Fibroblast of mammary gland (primary cell): ENCODE measurements around the gene MYH3.

Experiments
- DNase-seq: peaks from one replicate; pipeline ENCODE4 v3.0.0-alpha.2; 2010; ENCODE audit warnings: low read depth
- H3K4me3 ChIP-seq: 2 replicates; pipeline ENCODE4 v1.5.1; 2011; ENCODE audit warnings: low read depth, mild to moderate bottlenecking, low read length, moderate library complexity; ENCODE audit not compliant: control insufficient read depth
- TF ChIP-seq, protein P1 (sequence below): conservative IDR thresholded peaks from 2 replicates; pipeline ENCODE4 v1.5.1; 2011; ENCODE audit warnings: low read depth, low read length, inconsistent platforms; ENCODE audit not compliant: control insufficient read depth, insufficient read depth

Gene MYH3

DNA sequence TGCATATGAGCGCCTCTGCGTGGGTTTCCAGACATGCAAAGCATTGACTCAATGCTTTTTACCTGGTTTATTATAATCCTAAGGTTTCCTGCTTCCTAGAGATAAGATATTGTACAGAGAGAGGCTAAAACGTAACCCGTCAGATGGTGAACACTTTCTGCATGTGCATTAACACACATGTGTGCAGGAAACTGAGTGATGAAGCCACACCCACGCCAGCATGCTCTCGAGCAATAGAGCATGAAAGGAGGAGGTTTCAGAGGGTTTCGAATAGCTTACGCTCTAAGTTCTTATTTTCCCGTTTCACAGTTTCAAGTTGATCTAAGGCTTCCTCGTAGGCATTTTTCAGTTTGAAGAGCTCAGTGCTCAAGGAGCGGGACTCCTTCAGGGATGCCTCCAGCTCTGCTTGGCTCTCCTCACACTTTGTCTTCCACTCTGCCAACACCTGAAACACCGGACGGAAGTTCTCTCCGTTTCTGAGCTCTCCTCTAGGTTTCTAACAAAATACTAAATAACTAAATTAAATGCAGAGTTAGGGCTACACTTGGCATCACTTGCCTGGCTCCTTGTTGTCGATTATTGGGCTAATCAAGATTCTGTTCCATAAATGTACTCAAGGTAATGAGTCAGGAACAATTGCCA, 23.2 kb downstream of the MYH3 start:
- TF ChIP-seq, protein P1, sequence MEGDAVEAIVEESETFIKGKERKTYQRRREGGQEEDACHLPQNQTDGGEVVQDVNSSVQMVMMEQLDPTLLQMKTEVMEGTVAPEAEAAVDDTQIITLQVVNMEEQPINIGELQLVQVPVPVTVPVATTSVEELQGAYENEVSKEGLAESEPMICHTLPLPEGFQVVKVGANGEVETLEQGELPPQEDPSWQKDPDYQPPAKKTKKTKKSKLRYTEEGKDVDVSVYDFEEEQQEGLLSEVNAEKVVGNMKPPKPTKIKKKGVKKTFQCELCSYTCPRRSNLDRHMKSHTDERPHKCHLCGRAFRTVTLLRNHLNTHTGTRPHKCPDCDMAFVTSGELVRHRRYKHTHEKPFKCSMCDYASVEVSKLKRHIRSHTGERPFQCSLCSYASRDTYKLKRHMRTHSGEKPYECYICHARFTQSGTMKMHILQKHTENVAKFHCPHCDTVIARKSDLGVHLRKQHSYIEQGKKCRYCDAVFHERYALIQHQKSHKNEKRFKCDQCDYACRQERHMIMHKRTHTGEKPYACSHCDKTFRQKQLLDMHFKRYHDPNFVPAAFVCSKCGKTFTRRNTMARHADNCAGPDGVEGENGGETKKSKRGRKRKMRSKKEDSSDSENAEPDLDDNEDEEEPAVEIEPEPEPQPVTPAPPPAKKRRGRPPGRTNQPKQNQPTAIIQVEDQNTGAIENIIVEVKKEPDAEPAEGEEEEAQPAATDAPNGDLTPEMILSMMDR, result no peak
- H3K4me3 ChIP-seq, result no peak overlapping the region
- no peak for DNase-seq

DNA sequence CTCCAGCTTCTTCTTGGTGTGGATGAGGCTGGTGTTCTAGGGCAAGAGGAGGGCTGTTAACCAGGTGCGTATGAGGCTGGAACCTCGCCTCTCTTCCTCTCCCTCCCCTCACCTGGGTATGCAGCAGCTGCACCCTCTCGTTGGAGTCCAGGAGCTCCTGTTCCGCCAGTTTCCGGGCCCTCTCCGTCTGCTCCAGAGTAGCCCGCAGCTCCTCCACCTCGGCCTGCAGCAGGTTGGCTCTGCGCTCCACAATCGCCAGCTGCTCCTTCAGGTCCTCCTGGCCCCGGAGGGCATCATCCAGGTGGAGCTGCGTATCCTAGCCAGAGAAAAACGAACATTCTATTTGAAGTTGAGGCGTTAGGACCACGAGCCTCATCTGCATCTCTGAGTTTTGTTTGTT, 25.4 kb downstream of the MYH3 start:
- no peak for DNase-seq
- H3K4me3 ChIP-seq, result no peak overlapping the region
- TF ChIP-seq, protein P1, result no peak

DNA sequence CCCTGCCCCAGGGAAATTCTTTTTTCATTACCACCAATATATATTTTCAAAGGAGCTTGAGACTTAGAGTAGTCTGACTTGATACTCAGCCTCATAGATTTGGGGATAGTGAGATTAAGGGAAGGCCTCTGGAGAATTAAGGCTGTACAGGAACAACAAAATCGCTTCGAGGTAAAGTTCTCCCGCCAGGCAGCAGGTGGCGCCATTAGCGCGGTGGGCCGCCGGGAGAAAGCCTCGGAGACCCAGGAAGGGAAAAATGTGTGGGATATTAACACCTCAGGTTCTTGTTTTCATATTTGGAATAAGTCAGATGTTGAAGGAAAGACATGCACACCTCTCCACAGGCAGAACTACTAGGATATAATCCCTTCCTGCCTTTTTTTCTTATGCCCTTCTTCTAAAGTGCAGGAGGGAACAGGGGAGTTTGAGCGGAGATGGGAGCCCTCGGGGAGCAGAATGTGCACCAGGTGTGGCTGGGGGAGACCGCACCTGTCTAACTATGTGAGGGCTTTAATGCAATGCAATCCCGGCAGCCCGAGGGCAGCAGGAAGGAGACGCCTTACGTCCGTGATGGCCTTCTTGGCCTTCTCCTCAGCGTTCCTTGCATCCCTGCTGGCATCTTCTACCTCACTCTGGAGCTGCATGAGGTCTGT, 25.9 kb downstream of the MYH3 start:
- peak; percentile 28 for DNase-seq
- TF ChIP-seq, protein P1, result peak; percentile 85
- no peak overlapping the region for H3K4me3 ChIP-seq

DNA sequence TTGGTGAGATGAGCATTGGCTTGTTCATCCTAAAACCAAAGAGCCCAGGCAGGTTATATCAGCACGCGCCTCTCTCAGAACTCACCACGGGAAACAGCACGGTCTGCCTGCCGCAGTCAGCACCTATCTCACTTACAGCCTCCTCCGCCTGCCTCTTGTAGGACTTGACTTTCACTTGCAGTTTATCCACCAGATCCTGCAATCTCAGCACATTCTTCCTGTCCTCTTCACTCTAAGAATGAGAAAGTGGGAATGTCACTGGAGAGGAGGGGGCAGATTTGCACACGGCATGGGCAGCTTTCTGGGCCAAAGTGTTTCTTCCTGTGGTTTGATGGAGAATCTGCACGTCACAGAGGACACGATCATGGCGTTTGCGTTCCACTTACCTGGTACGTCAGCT, 27.4 kb downstream of the MYH3 start:
- H3K4me3 ChIP-seq, result no peak overlapping the region
- TF ChIP-seq, protein P1, result no peak
- no peak for DNase-seq

DNA sequence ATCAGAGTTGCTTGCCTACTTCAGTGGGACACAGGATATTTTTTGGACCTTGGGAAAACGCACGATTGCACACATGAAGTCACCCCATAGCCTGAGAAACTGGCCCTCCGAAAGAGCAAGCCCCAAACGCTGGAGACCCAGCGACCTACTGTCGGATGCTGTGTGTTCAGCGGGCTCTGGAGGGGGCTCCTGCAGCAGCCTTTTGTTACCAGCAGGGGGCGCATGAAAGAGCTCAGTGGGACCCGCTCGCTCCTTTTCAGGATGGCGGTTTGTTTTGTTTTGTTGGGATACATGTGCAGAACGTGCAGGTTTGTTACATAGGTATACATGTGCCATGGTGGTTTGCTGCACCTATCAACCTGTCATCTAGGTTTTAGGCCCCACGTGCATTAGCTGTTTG, 28.4 kb downstream of the MYH3 start:
- no peak overlapping the region for H3K4me3 ChIP-seq
- DNase-seq, result no peak
- TF ChIP-seq, protein P1, result peak; percentile 29

DNA sequence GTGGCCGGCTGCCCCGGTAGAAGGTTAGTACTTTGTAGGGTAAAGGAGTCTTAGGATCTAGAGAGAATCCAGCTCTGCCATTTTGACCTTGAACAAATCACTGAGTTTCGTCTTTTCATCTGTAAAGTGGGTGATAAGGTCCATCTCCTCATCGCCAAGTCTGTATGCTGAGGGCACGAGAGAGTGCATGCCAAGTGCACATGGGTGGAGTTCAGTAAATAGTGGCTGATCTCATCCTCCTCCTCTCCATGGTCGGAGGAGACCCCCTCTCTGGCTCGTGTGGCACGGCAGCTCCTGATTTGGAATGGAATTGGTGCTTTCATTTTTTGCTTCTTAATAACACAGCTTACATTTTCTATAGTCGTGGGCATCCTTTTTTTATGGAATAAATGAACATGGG, 30.7 kb downstream of the MYH3 start:
- no peak for DNase-seq
- H3K4me3 ChIP-seq, result no peak overlapping the region
- TF ChIP-seq, protein P1, result no peak

DNA sequence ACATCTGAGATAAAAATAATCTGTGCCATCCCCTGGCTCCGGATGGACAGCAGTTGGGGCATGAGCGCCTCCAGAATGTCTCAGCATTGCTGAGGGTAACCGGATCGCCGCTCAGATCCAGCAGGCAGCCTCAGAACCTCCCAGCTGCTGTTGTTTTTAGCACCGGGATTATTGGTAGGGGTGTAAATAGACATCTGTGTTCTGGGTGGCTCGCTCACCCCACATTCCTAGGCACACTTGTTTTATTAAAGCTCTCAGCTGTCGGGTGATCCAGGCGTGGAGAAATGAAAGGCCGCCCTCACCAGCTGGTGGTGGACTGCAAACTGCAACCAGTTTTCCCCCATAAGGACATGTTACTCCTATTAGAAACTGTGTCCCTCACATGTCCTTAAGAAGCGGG, 32.1 kb downstream of the MYH3 start:
- TF ChIP-seq, protein P1, result no peak
- H3K4me3 ChIP-seq, result no peak overlapping the region
- no peak for DNase-seq
